HG02763 (cell line): ENCODE data around the gene CBX4.

Source experiments
- ATAC-seq: cut with Tn5 transposase; IDR thresholded peaks from one replicate; pipeline ENCODE4 v1.9.1; 2021; ENCODE audit warnings: mild to moderate bottlenecking, moderate library complexity; ENCODE audit not compliant: unreplicated experiment

CBX4 gene

DNA sequence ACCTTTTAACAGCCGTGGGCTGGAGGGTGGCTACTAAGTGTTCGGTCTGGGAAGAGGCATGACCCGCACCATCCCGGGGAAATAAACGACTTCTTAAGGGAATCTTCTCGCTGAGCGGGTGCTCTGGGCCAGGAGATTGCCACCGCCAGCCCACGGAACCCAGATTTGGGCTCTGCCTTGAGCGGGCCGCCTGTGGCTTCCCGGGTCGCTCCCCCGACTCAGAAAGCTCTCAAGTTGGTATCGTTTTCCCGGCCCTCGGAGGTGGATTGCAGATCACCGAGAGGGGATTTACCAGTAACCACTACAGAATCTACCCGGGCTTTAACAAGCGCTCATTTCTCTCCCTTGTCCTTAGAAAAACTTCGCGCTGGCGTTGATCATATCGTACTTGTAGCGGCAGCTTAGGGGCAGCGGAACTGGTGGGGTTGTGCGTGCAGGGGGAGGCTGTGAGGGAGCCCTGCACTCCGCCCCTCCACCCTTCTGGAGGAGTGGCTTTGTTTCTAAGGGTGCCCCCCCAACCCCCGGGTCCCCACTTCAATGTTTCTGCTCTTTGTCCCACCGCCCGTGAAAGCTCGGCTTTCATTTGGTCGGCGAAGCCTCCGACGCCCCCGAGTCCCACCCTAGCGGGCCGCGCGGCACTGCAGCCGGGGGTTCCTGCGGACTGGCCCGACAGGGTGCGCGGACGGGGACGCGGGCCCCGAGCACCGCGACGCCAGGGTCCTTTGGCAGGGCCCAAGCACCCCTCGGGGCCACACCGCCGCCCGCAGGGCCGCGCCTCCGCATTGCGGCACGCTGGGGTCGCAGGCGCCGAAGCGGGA, 3.6 kb upstream of the CBX4 start:
- no peak for ATAC-seq

DNA sequence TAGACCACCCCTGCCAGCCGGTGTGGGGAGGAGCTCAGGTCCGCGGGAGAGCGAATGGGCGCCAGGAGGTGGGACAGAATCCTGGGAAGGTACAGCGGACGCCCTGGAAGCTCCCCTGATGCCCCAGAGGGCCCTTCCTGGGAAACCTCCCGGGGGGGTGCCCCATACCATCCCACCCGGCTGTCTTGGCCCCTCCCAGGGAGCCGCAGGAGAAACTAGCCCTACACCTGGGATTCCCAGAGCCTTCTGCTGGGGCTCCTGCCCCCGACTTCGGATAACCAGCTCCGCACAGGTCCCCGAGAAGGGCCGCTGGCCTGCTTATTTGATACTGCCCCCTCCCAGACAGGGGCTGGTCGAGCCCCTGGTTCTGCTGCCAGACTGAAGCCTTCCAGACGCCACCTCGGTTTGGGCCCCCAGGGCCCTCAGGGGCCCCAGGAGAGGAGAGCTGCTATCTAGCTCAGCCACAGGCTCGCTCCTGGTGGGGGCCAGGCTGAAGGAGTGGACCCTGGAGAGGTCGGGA, 3.0 kb upstream of the CBX4 start:
- ATAC-seq: no peak

- ATAC-seq: no peak
Measured at GRCh38 chr17:79841369-79842135, 2.3 kb upstream of the CBX4 start.

DNA sequence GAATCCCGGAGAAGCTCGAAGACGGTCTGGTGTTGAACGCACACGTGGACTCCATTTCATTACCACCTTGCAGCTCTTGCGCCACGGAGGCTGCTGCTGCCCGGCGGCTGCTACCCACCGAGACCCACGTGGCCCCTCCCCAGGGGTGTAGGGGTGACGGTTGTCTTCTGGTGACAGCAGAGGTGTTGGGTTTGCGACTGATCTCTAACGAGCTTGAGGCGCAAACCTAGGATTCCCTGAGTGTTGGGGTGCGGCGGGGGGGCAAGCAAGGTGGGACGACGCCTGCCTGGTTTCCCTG, 1.7 kb upstream of the CBX4 start:
- ATAC-seq: no peak

DNA sequence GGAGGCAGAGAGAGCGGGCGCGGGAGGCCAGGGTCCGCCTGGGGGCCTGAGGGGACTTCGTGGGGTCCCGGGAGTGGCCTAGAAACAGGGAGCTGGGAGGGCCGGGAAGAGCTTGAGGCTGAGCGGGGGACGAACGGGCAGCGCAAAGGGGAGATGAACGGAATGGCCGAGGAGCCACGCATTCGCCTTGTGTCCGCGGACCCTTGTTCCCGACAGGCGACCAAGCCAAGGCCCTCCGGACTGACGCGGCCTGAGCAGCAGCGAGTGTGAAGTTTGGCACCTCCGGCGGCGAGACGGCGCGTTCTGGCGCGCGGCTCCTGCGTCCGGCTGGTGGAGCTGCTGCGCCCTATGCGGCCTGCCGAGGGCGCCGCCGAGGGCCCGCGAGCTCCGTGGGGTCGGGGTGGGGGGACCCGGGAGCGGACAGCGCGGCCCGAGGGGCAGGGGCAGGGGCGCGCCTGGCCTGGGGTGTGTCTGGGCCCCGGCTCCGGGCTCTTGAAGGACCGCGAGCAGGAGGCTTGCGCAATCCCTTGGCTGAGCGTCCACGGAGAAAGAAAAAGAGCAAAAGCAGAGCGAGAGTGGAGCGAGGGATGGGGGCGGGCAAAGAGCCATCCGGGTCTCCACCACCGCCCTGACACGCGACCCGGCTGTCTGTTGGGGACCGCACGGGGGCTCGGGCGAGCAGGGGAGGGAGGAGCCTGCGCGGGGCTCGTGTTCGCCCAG, 1.2 kb upstream of the CBX4 start:
- no peak for ATAC-seq

GRCh38 chr17:79838522-79839274, 542 bp downstream of the CBX4 start:
- peak; percentile 21 for ATAC-seq

- no peak for ATAC-seq
Measured at GRCh38 chr17:79837888-79838521, 1.2 kb downstream of the CBX4 start.

DNA sequence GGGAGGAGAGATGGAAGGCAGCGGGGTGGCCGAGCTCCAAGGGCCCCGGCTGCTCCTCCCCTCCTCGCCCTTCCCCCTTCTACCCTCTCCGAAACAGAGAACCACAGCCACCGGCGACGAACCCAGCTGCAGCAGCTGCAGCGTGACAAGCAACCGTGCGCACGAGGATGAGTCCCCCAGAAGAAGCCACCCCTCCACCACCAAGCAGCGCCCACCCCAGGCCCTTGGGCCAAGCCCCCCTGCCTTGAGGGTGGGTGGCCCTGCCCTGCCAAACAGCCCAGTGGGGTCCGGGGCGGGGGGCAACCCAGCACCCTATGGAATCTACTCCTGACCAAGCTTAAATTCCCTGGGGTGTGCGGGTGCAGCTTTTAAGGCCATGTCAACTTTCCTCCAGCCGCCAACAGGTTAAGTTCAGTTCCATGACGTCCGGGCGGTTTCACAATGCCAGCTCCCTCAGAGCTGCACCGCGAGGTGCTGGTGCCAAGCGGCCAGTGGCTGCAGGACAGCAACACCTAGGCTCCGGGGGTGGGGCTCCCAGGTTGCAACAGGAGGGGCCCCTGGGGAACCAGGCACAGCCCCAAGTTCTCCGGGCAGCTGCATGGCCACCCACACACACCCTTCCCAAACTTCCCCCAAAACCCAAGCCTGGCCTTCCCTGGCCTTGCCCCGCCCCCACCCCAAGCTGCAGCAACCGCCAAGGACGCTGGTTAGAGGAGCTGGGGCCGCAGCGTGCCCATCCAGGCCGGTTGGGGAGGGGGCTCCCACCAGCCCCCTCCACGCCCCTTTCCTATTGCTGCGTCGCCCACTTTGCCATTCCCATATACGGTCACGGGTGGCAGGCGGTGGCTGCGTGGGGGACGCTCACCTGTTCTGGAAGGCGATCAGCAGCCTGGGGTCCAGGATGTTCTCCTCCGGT, 2.0 kb downstream of the CBX4 start:
- ATAC-seq: peak; percentile 28

- ATAC-seq: no peak
Measured at GRCh38 chr17:79836510-79836971, 2.7 kb downstream of the CBX4 start.

- no peak for ATAC-seq
Measured at GRCh38 chr17:79835953-79836509, 3.2 kb downstream of the CBX4 start.

DNA sequence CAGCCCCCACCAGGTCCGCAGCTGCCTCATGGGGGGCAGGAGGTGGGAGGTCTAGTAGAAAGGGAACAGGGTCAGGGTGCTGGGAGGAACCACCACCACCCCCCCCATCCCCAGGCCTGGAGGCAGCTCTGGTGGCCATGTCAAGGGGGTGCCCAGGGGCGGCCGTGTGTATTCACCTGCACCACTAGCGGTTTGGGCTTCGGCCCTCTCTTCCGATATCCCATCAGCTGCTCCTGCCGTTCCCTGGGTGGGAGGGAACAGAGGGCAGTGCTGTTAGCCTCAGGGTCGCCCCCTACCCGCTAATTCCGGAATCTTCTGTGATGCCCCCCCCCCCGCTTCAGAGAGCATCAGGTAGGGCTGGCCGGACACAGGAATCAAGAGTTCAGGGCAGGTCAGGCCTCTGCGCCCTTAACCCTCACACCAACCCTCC, 3.8 kb downstream of the CBX4 start:
- no peak for ATAC-seq

GRCh38 chr17:79834565-79835469, 4.4 kb downstream of the CBX4 start:
- no peak for ATAC-seq

DNA sequence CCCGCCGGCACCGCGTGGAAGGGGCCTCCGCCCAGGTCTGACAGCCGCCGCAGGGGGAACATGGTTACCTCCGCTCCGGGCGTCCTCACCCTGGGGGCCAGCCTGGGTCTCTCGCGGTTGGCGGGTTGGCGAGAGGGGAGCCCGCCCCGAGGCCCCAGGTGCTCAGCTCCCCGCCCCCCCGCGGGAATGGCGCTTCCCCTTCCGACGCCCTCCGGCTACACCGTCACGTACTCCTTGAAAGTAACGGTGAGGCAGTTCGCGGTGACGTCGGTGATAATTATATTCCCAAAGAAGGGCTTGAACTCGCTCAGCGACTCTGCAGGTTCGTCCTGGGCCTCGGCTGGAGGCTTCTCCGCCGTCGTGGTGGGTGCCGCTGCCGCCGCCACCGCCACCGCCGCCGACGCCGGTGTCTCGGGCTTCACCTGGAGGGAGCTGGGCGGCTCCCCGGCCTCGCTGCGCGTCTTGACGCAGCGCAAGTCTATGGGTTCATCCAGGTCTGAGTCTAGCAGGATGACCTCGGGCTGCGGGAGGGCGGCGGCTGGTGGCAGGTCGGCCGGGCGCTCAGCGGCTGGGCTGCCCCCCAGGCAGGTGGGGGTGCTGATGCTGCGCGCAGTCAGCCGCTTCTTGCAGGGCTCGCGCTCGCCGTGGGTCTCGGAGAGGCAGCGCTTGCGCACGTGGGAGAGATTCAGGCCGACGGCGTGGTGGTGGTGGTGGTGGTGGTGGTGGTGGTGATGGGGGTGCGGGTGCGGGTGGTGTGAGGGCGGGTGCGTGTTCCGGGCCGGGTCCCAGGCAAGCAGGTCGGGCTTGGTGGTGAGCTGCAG, 5.3 kb downstream of the CBX4 start:
- ATAC-seq: no peak

- no peak for ATAC-seq
Measured at GRCh38 chr17:79833110-79833450, 6.2 kb downstream of the CBX4 start.

GRCh38 chr17:79832218-79833109, 6.8 kb downstream of the CBX4 start:
- ATAC-seq: no peak
